Measurements from ENCODE around the gene CYP2A7. TPM values are rescaled to one million over a fixed set of nuclear protein-coding genes. Genes with fewer than 3 reads are reported as not detected.
"Not testable (repeated sequence)": the region's sequence is repeated elsewhere in the genome, so short reads cannot be mapped to it uniquely, and the experiment has no call there.

Gene CYP2A7
- total RNA-seq, 2 donors from 2014 or later: not detected

DNA sequence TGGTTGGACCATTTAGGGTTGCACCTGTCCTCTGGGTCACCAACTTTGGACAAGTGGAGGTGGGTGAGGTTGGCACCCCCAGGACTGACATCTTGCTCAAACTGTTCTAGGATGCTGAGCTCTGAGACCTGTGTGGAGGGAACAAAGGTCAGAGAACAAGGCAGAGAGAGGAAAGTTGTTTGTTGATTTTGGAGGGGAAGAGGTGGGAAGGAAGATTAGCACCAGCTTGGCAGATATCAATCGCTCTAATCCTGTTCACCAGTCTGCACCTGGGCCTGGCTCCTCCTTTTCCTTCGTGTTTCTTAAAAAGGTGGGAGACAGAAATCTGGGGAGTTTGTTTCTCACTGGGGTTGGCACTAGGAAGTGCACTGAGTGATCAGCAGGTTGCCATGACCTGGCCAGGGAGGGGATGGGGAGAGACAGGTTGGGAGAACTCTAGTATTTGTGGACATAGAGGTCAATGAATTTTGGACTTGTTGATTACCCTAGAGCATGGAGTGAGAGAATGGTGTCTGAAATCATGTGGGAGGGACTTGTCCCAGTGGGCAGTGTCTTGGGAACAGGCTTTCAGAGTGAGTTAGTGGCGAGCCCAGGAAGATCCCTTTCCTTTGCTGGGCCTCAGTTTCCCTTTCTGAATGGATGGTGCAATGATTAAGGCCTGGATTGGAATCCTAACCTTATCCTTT, 29.4 kb downstream of the CYP2A7 start:
- ATAC-seq; intact Hi-C loops (cut with DNase I); DNase-seq: not testable (repeated sequence)

DNA sequence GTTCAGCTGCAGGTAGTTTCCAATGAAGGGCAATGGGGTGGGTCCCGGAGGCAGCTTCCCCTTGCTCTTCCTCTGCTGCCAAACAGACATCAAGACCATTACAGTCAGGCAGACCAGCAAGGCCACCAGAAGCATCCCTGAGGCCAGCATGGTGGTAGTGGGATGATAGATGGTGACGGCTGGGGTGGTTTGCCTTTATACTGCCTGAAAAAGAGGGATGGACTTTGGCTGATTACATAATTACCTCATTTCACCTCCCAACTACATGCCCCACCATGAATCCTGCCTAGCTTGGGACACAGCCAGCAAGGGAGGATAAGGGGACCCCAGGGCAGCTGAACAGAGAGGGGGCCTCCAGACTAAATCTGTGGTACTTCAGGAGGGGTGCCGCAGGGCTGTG, 31.8 kb downstream of the CYP2A7 start, which contains the start of gene CYP2A6:
Gene CYP2A6 (minus strand): TSS at position 171 of the 400 bp plus-strand sequence. CDS start 21 bp downstream, at position 150.
- DNase-seq; ATAC-seq; intact Hi-C loops (cut with DNase I): not testable (repeated sequence)

DNA sequence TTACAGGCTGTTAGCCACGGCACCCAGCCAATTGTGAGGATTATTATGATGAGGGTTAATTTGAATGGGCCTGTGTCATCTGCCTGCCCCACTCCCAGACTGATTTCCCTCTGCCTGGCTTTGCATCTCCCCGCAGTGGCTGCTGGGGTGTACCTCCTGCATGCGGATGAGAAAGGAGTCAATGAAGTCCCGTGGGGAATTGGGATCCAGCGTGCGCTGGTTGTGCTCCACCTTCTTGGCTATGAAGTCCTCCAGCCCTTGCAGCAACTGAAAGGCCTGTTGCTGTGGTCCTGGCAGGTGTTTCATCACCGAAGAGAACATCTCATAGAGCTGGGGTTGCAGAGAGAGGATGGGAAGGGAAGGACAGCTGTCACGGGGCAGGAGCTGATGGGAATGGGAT, 35.3 kb downstream of the CYP2A7 start:
- DNase-seq; ATAC-seq; intact Hi-C loops (cut with DNase I): not testable (repeated sequence)

DNA sequence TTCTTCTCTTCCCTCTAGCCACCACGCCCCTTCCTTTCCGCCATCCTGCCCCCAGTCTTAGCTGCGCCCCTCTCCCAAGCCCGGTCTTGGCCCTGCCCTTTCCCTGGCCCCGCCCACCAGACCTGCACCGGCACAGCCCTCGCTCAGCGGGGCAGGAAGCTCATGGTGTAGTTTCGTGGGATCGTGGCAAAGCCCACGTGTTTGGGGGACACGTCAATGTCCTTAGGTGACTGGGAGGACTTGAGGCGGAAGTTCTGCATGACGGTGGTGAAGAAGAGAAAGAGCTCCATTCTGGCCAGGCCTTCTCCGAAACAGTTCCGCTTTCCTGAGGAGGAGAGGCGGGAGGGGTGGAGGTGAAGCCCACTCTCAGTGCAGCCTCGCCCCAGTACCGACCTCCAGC, 38.4 kb downstream of the CYP2A7 start:
- peak; percentile 74 to 77 for ATAC-seq
- DNase-seq: peak; percentile 28
- intact Hi-C loops (cut with DNase I): not testable (repeated sequence)

DNA sequence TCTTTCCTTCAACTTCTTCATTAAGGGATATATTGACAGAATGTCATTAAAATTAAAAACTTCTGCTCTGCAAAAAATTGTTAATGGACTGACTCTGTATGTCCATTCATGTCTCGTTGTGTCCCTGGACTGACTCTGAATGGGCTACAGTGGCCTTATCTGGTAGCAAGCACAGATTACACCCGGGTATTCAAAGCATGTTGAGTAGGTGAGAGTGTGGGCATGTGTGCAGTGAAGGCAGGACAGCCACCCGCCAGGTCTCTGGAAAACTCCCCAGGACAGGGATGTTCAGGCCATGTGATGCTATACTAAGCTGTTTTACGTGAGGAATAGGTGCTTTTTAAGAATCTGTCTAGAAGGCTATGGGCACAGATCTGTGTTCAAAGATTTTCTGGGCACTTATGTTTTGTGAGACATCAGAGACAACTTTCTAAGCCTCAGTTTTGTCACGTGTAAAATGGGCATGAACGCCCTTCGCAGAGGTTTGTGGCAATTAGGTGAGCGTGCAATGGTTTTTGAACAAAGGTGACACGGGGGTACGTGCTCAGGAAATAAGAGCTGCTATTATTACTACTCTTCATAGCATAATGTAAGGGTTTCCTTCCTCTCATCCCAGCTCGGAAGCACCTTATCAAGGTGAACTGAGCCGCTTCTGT, 38.9 kb downstream of the CYP2A7 start:
- DNase-seq; intact Hi-C loops (cut with DNase I): not testable (repeated sequence)
- peak in 1 of 2 donors; percentile 50 for ATAC-seq

DNA sequence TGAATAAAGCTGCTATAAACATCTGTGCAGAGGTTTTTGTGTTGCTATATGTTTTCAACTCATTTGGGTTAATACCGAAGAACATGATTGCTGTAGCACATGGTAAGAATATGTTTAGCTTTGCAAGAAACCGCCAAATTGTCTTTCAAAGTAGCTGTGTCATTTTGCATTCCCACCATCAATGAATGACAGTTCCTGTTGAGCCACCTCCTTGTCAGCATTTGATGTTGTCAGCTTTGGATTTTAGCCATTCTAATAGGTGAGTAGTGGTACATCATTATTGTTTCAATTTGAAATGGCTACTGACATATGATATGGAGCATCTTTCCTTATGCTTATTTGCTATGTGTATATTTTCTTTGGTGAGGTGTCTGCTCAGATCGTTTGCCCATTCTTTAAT, 40.0 kb downstream of the CYP2A7 start:
- ATAC-seq; DNase-seq; intact Hi-C loops (cut with DNase I): not testable (repeated sequence)

DNA sequence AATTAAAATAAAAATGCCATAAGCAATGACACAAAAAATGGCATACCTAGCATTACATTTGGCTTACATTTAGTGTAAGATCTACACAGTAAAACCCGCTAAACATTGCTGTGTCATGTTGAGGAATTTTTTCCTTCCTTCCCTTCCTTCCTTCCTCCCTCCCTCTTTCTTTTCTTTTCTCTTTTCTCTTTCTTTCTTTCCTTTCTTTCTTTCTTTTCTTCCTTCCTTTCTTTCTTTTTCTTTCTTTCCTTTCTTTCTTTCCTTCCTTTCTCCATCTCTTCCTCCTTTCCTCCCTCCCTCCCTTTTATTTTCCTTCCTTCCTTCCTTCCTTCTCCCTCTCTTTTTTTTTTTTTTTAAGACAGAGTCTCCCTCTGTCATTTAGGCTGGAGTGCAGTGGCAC, 43.6 kb downstream of the CYP2A7 start:
- DNase-seq; ATAC-seq; intact Hi-C loops (cut with DNase I): not testable (repeated sequence)

DNA sequence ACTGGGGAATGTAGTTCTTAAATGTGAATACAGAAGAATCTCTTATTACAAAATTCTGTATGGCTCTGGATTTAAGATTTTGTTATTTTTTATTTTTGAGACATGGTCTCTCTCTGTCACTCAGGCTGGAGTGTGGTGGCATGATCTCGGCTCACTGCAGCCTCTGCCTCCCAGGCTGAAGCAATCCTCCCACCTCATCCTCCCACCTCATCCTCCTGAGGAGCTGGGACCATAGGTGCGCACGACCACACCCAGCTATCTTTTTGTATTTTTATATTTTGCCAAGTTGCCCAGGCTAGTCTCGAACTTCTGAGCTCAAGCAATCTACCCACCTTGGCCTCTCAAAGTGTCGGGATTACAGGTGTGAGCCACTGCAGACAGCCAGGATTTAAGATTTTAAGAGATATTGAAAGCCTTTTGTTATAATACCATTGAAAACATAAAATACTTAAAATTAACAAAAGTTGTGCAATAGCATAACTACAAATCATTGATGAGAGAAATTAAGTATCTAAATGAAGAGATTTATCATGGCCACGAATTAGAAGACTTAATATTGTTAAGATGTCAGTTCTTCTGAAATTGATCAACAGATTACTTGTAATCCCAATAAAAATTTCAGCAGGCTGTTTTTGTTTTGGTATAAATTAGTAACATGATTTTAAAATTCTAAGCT, 45.1 kb downstream of the CYP2A7 start:
- DNase-seq (no peak), ATAC-seq (no peak)
- intact Hi-C loops (cut with DNase I): no loop called here

DNA sequence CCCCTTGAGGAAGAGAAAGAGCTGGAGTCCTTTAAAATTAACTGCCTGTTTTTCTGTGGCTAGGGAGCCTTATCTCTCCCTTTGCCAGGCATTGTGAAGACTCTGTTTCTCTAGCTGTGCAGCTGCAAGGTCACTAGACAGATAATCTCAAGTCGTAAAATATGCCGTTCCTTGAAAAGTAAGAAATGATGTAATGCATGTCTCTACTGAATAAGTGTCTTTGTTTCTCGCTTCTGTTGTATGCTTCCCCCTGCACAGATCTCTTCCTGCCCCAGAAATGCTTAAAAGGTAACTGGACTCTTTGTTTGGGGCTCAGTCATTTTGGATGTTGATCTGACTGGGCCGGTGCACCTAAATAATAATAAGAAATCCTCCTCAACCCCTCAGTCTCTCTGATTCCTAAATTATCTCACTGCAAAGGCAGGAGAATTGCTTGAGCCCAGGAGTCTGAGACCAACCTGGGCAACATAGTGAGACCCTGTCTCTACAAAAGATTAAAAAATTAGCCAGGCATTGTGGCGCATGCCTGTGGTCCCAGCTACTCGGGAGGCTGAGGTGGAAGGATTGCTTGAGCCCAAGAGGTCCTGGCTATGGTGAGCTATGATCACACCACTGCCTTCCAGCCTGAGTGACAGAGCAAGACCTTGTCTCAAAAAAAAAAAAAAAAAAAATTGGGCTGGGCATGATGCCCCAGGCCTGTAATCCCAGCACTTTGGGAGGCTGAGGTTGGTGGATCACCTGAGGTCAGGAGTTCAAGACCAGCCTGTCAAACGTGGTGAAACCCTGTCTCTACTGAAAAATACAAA, 48.1 kb downstream of the CYP2A7 start:
- intact Hi-C loops (cut with DNase I); DNase-seq; ATAC-seq: not testable (repeated sequence)

DNA sequence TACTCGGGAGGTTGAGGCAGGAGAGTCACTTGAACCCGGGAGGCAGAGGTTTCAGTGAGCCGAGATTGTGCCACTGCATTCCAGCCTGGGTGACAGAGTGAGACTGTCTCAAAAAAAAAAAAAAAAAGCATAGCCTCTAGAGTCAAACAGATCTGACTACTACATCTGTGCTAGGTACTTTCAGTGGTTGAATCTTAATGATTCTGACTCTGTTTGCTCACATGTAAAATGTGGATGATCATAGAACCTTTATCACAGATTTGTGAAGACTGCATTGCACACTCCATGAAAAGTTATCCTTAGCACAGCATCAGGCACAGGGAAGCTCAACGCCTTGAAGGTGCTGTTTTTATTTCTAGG, 49.6 kb downstream of the CYP2A7 start:
- DNase-seq; intact Hi-C loops (cut with DNase I); ATAC-seq: not testable (repeated sequence)

DNA sequence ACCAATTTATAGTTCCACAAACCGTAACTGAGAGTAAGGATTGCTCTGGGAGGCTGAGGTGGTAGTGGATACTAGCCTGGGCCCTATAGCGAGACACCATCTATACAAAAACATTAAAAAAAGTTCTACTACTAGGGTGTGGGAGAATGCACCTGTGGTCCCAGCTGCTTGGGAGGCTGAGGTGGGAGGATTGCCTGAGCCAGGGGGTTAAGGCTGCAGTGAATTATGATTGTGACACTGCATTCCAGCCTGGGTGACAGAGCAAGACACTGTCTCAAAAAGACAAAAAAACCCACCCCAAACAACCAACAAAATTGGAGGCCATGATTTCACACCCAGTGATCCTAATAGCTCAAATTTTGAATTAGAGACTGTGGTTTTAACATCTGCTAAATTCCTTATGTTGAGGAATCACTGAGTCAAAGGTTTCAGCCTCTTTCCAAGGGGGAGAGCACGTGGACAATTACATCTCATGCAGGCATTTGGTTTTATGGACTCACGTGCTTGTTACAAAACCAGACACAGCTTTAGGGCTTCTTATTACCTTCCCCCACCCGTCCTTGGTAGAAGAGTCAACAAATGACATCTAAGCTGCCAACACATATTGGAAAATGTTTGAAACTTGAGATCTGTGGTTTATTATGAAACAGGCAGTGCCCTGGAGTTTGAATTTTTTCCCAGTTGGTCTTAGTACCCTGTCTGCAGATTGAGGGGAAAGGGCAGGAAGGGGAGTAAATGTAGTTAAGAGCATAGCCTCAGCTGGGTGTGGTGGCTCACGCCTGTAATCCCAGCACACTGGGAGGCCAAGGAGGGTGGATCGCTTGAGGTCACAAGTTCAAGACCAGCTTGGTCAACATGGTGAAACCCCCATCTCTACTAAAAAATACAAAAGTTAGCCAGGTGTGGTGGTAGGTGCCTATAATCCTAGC, 50.3 kb downstream of the CYP2A7 start:
- intact Hi-C loops (cut with DNase I): no loop called here
- ATAC-seq (peak in 1 of 2 donors; percentile 73), DNase-seq (no peak)

DNA sequence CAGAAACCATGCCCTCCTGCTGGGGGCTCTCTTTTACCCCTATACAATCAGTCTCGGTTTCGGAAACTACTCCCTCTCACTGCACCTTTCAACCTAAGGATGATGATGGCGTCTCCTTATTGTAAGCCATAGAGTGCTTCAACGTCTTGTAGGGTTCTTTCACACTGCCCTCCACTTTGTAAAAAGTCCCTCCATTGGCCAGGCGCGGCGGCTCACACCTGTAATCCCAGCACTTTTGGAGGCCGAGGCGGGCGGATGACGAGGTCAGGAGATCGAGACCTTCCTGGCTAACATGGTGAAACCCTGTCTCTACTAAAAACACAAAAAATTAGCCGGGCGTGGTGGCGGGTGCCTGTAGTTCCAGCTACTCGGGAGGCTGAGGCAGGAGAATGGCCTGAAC, 51.3 kb downstream of the CYP2A7 start:
- ATAC-seq; DNase-seq; intact Hi-C loops (cut with DNase I): not testable (repeated sequence)

DNA sequence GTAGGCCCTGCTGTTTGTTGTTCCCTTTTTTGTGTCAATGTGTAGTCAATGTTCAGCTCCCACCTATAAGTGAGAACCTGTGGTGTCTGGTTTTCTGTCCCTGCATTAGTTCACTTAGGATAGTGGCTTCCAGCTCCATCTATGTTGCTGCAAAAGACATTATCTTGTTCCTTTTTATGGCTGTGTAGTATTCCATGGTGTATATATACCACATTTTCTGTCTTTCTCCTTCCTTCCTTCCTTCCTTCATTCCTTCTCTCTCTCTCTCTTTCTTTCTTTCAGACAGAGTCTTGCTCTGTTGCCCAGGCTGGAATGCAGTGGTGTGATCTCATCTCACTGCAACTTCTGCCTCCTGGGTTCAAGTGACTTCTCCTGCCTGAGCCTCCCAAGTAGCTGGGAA, 52.8 kb downstream of the CYP2A7 start:
- intact Hi-C loops (cut with DNase I): no loop called here
- ATAC-seq: no peak

DNA sequence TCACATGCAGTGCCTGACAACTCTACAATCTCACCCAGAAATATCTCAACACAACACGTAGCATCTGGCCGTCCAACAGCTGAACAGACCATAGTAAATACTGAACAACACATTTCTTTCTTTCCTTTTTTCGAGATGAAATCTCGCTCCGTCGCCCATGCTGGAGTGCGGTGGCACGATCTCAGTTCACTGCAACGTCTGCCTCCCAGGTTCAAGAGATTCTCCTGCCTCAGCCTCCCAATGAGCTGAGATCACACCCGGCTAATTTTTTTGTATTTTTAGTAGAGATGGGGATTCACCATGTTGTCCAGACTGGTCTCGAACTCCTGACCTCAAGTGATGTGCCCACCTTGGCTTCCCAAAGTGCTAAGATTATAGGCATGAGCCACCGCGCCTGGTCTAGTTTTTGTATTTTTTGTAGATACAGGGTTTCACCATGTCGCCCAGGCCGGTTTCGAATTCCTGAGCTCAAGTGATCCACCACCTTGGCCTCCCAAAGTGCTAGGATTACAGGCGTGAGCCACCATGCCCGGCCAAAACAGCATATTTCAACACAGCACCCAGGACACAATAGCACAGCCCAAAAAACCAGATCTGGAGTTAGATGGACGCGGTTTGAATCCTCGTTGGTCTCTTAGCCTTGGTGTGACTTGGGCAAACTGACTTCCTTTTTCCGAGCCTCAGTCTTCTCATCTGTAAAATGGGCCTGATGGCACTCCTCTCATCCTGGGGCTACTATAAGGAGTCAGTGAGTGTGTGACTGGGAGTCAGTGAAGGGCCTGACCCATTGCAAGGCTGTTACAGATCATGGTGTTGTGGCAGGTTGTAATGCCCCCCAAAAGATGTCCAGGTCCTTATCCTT, 54.4 kb downstream of the CYP2A7 start:
- DNase-seq (no peak), ATAC-seq (no peak)
- intact Hi-C loops (cut with DNase I): no loop called here

More for the DNA sequence above, 52.8 kb downstream of the CYP2A7 start:
- no peak for DNase-seq

DNA sequence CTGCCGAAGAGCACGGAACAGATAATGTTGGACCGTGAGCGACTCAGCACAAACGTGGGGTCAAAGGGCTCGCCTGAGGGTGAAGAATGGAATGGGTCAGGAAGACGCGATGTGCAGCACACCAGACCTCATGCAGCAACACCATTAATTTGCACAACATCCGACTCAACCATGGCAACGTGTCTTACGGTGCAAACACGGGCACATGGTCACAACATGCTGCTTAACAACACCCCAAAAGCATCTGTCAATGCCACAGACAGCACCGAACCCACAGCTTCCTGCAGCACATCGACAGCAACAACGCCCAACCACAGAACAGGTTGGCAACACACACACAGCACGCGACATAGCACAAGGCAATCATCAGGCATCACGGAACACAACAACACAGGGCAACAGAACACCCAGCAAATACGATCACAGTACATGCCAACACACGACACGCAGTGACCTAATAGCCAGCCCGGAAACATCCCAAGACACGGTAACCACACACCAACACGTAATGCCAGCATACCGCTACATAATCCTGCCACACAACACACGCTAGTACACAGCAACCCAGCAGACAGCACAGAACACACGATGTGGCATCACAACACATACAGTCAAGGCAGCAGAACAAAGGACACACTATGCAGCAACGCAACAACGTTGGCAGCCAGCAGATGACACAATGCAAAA, 55.2 kb downstream of the CYP2A7 start:
- intact Hi-C loops (cut with DNase I); DNase-seq; ATAC-seq: not testable (repeated sequence)

DNA sequence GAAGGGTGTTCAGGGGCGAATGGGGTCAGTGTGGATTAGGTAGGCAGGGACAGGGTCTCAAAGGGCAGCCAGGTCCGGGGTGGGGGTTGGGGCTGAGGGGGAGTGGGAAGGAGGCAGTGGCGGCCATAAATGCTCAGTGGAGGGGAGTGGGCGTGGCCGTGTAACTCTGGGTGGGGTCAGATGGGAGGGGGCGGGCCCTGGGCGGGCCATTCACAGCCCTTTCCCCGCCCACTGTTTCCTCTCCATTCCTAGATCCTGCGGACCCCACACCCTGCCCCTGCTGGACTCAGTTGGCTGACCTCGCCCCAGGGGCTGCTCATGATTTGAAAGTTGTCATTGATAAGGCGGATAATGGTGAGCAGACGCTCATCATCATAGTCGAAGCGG, 55.7 kb downstream of the CYP2A7 start:
- ATAC-seq; DNase-seq; intact Hi-C loops (cut with DNase I): not testable (repeated sequence)

Measured in left cardiac atrium (tissue), 4 donors.